Urinary bladder (tissue), 4 donors: ENCODE data around the gene PHACTR1. TPM values are rescaled to one million over a fixed set of nuclear protein-coding genes. Genes with fewer than 3 reads are reported as not detected.

Experiments
- DNase-seq: peaks from one replicate; pipeline ENCODE4 v3.0.0-alpha.2; 2015; ENCODE audit errors: extremely low spot score
- H3K27ac ChIP-seq: one replicate; pipeline ENCODE4 v1.5.1; 2013; ENCODE audit warnings: low read depth, mild to moderate bottlenecking, moderate library complexity
- H3K36me3 ChIP-seq: one replicate; pipeline ENCODE4 v1.6.1; 2013; ENCODE audit warnings: mild to moderate bottlenecking, moderate library complexity; ENCODE audit not compliant: insufficient read depth
- H3K4me1 ChIP-seq: one replicate; pipeline ENCODE4 v1.6.1; 2013; ENCODE audit warnings: mild to moderate bottlenecking, moderate library complexity; ENCODE audit not compliant: insufficient read depth
- H3K4me3 ChIP-seq: one replicate; pipeline ENCODE4 v1.5.1; 2013; ENCODE audit warnings: low read depth, low read length
- WGBS: extraction: QIAGEN DNeasy Blood & Tissue Kit; methylation state at CpG from one replicate; pipeline ENCODE4 v1.1.7; 2013; 5-methylcytosine and 5-hydroxymethylcytosine counted together
- polyA plus RNA-seq: library from polyadenylated mRNA; stranded (reverse); fragments of 200-250 nt; gene quantifications from one replicate; pipeline ENCODE4 v1.2.3, GENCODE V29; 2013
- total RNA-seq: library from RNA; depleted of rRNA; stranded (reverse); fragments of >200 nt; gene quantifications from one replicate; pipeline ENCODE4 v1.2.3, GENCODE V29; 2014
- donor health status: healthy with polysubstance abuse.
- donor health status: healthy.

The PHACTR1 gene
- 4.3 TPM for total RNA-seq
- 3.3 TPM for polyA plus RNA-seq

GRCh38 chr6:12716298-12716916 is at the start of gene PHACTR1:
PHACTR1 (plus strand) TSS chr6:12716767.
- no peak for DNase-seq
- Histone ChIP-seq H3K36me3 (no peaks in the 10 kb centered on the region), H3K4me3 (no peak within 1 kb of the TSS), H3K4me1 (no peaks in the 10 kb centered on the region), H3K27ac (no peak within 1 kb of the TSS)
- 66% methylated on average over 10 of the region's 10 CpGs for WGBS

- DNase-seq, result no peak
- 62% methylated on average over 1 of the region's 1 CpG for WGBS
- Histone ChIP-seq H3K4me3 (no peak overlapping the region), H3K36me3 (no peaks in the 10 kb centered on the region), H3K27ac (no peak overlapping the region), H3K4me1 (no peaks in the 10 kb centered on the region)
Measured at GRCh38 chr6:12666886-12667285, 49.7 kb upstream of the PHACTR1 start.

- no peak for DNase-seq
- H3K4me3 ChIP-seq, result no peak overlapping the region
- no peak overlapping the region for H3K27ac ChIP-seq
- H3K36me3 ChIP-seq, result no peaks in the 10 kb centered on the region
- H3K4me1 ChIP-seq, result no peaks in the 10 kb centered on the region
- WGBS, result 72% methylated on average over 5 of the region's 5 CpGs
Measured at GRCh38 chr6:12675931-12676330, 40.6 kb upstream of the PHACTR1 start.

DNA sequence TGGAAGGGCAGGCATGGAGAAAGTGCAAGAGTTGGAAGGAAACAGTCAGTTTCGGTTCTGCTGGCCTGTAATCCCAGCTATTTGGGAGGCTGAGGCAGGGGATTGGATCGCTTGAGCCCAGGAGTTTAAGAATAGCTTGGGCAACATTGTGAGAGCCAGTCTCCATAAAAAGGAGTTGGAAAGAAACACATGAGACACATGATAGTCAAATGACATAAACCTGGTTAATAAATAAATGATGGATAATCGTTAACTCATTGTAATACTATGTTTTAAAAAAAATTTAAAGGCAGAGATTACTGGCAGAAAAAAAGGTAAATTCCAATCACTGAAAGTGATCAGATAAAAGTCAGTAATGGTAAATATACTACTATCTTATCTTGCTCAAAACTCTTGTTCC is 37.2 kb upstream of the PHACTR1 start:
- DNase-seq, result no peak
- H3K4me3 ChIP-seq, result no peak overlapping the region
- H3K27ac ChIP-seq, result no peak overlapping the region
- H3K4me1 ChIP-seq, result no peaks in the 10 kb centered on the region
- WGBS, result 78% methylated on average over 3 of the region's 3 CpGs
- H3K36me3 ChIP-seq, result no peaks in the 10 kb centered on the region

GRCh38 chr6:12693122-12693521 is 23.4 kb upstream of the PHACTR1 start:
- 100% methylated on average over 1 of the region's 1 CpG for WGBS

GRCh38 chr6:12698298-12698697 is 18.3 kb upstream of the PHACTR1 start:
- WGBS, result 95% methylated on average over 4 of the region's 4 CpGs

More at GRCh38 chr6:12693122-12693521, 23.4 kb upstream of the PHACTR1 start:
- DNase-seq, result no peak
- Histone ChIP-seq H3K4me1 (no peaks in the 10 kb centered on the region), H3K36me3 (no peaks in the 10 kb centered on the region), H3K4me3 (no peak overlapping the region), H3K27ac (no peak overlapping the region)

DNA sequence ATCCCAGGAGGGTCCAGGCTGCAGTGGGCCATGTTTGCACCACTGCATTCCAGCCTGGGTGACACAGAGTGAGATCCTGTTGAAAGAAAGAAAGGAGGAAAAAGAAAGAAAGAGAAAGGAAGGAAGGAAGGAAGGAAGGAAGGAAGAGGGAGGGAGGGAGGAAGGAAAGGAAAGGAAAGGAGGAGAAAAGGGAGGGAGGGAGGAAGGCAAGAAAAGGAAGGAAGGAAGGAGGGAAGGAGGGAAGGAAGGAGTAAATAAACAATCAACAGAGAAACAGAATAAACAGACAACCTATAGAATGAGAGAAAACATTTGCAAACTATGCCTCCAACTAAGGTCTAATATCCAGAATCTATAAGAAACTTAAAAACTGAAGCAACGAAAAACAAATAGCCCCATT is 11.6 kb upstream of the PHACTR1 start:
- no peak for DNase-seq
- H3K4me3 ChIP-seq, result no peak overlapping the region
- H3K36me3 ChIP-seq, result no peaks in the 10 kb centered on the region
- WGBS, result 84% methylated on average over 1 of the region's 1 CpG
- H3K27ac ChIP-seq, result no peak overlapping the region
- H3K4me1 ChIP-seq, result no peaks in the 10 kb centered on the region

More at GRCh38 chr6:12698298-12698697, 18.3 kb upstream of the PHACTR1 start:
- Histone ChIP-seq H3K4me1 (no peaks in the 10 kb centered on the region), H3K36me3 (no peaks in the 10 kb centered on the region), H3K27ac (no peak overlapping the region), H3K4me3 (no peak overlapping the region)
- no peak for DNase-seq

DNA sequence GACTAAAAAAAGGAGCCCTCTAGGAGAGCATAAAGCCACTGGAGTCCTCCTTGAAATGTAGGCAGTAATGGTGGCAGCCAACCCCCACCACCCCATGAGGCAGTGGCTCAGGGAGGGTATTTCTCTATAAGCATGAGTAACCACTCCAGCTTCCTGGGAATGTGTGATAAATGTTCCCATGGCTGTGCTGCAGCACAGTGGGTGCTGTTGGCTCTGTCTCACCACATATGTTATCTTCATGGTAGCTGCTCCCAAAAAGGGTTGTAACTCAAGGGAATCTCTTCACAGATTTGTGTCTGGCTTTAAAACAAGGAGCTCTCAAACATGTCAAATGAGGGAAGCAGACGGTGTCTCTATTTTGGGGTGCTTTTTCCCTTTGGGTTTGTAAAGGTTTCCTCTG is 7.5 kb upstream of the PHACTR1 start:
- no peak for DNase-seq
- 62% methylated on average over 1 of the region's 1 CpG for WGBS
- Histone ChIP-seq H3K36me3 (no peaks in the 10 kb centered on the region), H3K4me1 (no peaks in the 10 kb centered on the region), H3K27ac (no peak overlapping the region), H3K4me3 (no peak overlapping the region)

DNA sequence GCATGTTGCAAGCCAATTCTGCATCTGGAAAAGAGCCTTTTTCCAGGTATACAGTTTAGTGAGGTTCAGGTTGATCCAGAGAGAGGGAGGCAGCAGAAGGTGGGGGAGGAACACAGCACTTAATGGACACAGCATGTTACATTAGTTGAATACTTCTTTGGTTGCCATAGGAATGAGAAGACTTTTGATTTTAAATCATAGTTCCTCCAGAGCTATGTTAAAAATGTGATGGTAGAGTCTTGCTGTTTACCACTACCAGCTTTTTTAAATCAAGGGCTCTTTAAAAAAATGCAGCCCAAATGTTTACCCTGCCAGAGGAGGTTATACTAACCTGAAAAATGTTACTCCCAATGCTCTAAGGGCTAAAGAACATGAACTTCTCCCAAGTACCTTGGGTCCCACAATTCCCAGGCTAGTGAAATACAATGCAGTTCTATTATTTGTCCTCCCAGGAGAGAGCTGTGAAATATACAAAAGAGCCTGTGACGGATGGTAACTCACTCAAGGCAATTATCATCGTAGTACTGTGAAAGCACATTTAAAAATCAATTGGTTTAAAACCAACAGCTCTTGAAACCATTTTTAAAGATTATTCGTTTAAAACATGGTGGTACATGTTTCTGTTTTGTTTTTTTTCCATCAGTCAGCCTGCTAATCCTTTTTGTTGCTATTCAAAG is 6.9 kb upstream of the PHACTR1 start:
- H3K4me3 ChIP-seq, result no peak overlapping the region
- WGBS, result 65% methylated on average over 3 of the region's 3 CpGs

DNA sequence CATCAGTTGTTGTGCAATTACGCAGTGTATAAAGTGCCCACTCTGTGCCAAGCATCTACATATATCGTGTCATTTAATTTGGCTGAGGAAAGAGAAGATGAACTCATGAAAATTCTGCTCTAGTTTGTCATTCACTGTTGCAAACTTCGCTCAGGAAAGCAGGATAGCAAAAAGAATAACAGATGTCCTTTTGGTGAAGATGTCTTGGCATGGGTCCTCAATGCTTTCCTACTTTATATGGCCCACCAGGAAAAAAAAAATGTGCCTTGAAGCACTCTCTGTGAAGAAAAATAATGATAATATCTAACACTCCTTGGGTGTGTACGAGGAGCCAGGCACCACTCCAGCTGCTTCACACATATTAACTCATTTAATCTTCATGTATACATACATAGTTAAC is 5.6 kb upstream of the PHACTR1 start:
- 81% methylated on average over 4 of the region's 4 CpGs for WGBS
- DNase-seq, result no peak
- H3K4me3 ChIP-seq, result no peak overlapping the region
- no peaks in the 10 kb centered on the region for H3K36me3 ChIP-seq
- no peaks in the 10 kb centered on the region for H3K4me1 ChIP-seq
- H3K27ac ChIP-seq, result no peak overlapping the region

More for the DNA sequence above, 6.9 kb upstream of the PHACTR1 start:
- no peak for DNase-seq
- no peak overlapping the region for H3K27ac ChIP-seq
- H3K36me3 ChIP-seq, result no peaks in the 10 kb centered on the region
- H3K4me1 ChIP-seq, result no peaks in the 10 kb centered on the region

DNA sequence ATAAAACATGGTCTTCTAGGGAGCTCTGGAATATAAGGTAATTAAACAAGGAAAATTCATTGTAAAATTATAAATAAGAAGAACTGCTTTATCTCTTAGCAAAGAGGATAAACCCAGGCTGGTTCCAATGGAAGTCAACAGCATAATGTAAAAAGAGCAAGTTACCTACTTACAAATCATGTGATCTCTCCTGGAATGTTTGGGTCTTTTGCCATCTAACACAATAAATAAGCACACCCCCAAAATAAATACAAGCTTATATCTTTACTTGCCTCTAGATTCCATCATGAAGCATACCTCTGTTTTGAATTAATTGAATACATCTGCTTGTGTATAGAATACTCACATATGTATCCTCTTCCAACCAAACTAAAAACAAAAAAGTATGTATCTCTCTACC is 2.5 kb upstream of the PHACTR1 start:
- Histone ChIP-seq H3K4me3 (no peak overlapping the region), H3K4me1 (no peaks in the 10 kb centered on the region), H3K27ac (no peak overlapping the region), H3K36me3 (no peaks in the 10 kb centered on the region)
- no peak for DNase-seq

GRCh38 chr6:12715437-12715836 is 1.1 kb upstream of the PHACTR1 start:
- no peaks in the 10 kb centered on the region for H3K36me3 ChIP-seq
- no peaks in the 10 kb centered on the region for H3K4me1 ChIP-seq
- H3K4me3 ChIP-seq, result no peak overlapping the region
- DNase-seq, result no peak
- WGBS, result 91% methylated on average over 2 of the region's 2 CpGs
- no peak overlapping the region for H3K27ac ChIP-seq

DNA sequence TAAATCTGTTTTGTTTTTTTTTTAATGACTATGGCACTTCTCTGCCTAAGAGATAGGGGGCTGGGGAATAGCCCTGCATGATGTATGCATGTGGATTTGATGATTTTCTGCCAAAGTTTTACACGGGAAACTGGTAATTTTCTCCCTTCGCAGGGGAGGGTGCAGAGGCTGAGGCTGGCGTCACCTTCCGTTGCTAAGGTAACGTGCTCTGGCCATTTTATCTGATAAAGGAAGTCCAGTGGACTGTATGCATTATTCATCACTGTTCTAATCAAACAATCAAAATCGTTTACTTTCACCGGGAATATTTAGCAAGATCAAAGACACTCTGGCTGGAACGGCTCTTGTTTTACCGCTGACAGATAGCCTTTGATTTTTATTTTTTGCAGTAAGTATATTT is 789 bp downstream of the PHACTR1 start:
- no peak for DNase-seq

GRCh38 chr6:12718015-12718414 is 1.4 kb downstream of the PHACTR1 start:
- Histone ChIP-seq H3K36me3 (no peaks in the 10 kb centered on the region), H3K27ac (no peak overlapping the region), H3K4me3 (no peak overlapping the region), H3K4me1 (no peaks in the 10 kb centered on the region)
- 14% methylated on average over 9 of the region's 9 CpGs for WGBS
- no peak for DNase-seq

More for the DNA sequence above, 789 bp downstream of the PHACTR1 start:
- WGBS, result 19% methylated on average over 9 of the region's 9 CpGs
- Histone ChIP-seq H3K4me3 (no peak overlapping the region), H3K4me1 (no peaks in the 10 kb centered on the region), H3K36me3 (no peaks in the 10 kb centered on the region), H3K27ac (no peak overlapping the region)
